ENCODE measurements around the gene XRCC2. TPM values are rescaled to one million over a fixed set of nuclear protein-coding genes. Genes with fewer than 3 reads are reported as not detected.
"Not testable (repeated sequence)": the region's sequence is repeated elsewhere in the genome, so short reads cannot be mapped to it uniquely, and the experiment has no call there.

Gene XRCC2
- total and polyA plus RNA-seq, 2 donors (not counting 1 experiment from before 2014, with no cell fraction given) = 0.66 to 1.5 TPM

DNA sequence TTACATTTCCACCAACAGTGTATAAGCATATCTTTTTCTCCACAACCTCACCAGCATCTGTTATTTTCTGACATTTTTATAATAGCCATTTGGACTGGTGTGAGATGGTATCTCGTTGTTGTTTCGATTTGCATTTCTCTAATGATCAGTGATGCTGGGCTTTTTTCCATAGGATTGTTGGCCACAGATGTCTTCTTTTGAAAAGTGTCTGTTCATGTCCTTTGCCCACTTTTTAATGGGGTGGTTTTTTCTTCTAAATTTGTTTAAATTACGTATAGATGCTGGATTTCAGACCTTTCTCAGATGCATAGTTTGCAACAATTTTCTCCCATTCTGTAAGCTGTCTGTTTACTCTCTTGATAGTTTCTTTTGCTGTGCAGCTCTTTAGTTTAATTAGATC is 28.9 kb downstream of the XRCC2 start:
- Histone ChIP-seq H3K36me3 (replicated peaks in 1 of 2; ENCODE audit: control extremely low read depth in 1 of 2, control insufficient read depth in 1 of 2, extremely low read depth in 1 of 2, insufficient read depth in 2 of 2, low read length in 1 of 2) (no peaks in the 10 kb centered on the region), H3K9me3 (ENCODE audit: control extremely low read depth in 1 of 3, control insufficient read depth in 2 of 3, insufficient read depth in 1 of 3, low read length in 2 of 3) (peaks cover 0 to 4% (median 0%) of the 10 kb centered on the region in 3 donors), H3K4me2 (replicated peaks; ENCODE audit: low read depth, low read length, poor library complexity, severe bottlenecking) (no peak overlapping the region), H3K4me3 (ENCODE audit: control extremely low read depth in 1 of 5, extremely low read depth in 1 of 5, insufficient read depth in 1 of 5, low read depth in 2 of 5, low read length in 4 of 5) (no peak overlapping the region), H3K79me2 (ENCODE audit: control insufficient read depth, insufficient read depth, low read length) (no peaks in the 10 kb centered on the region), H3K27ac (ENCODE audit: low read length in 2 of 2) (no peak overlapping the region), H3K4me1 (ENCODE audit: control insufficient read depth in 2 of 2, insufficient read depth in 2 of 2, low read length in 2 of 2) (no peaks in the 10 kb centered on the region), H4K20me1 (ENCODE audit: control insufficient read depth, insufficient read depth, low read length, poor library complexity, severe bottlenecking) (no peaks in the 10 kb centered on the region), H3K27me3 (replicated peaks in 1 of 4; ENCODE audit: control extremely low read depth in 1 of 4, control insufficient read depth in 3 of 4, insufficient read depth in 4 of 4, low read length in 3 of 4) (no peaks in the 10 kb centered on the region), H2AFZ (ENCODE audit: insufficient read depth, low read depth, low read length, poor library complexity, severe bottlenecking) (no peak overlapping the region), H3K9ac (ENCODE audit: low read length) (no peak overlapping the region)
- Mint-ChIP-seq H3K4me1 (no peaks in the 10 kb centered on the region), H3K27ac (no peak overlapping the region), H3K4me3 (no peak overlapping the region), H3K27me3 (no peaks in the 10 kb centered on the region), H3K9me3 (ENCODE audit: insufficient read depth) (peaks cover 3% of the 10 kb centered on the region)
- DNase-seq (no peak), ATAC-seq (ENCODE audit: low read depth) (no peak)
- intact Hi-C loops (cut with micrococcal nuclease) = no loop called here
- CTCF ChIA-PET = no interaction called here
- TF ChIP-seq EZH2 (IDR thresholded peaks at IDR 0.05; ENCODE audit: borderline replicate concordance, insufficient read depth, low read depth, low read length, poor library complexity, severe bottlenecking) (no peak), CTCF (IDR thresholded peaks at IDR 0.05) (no peak)
- 100% methylated on average over 2 of the region's 3 CpGs for WGBS (ENCODE audit: insufficient coverage)
- POLR2A ChIA-PET = no interaction called here

DNA sequence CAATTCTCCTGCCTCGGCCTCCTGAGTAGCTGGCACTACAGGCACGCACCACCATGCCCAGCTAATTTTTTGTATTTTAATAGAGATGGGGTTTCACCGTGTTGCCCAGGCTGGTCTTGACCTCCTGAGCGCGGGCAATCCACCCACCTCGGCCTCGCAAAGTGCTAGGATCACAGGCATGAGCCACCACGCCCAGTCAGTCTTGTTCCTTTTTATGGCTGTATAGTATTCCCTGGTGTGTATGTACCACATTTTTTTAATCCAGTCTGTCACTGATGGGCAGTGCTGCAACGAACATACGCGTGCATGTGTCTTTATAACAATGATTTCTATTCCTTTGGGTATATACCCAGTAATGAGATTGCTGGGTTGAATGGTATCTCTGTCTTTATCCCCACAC is 29.4 kb downstream of the XRCC2 start:
- H3K4me2 ChIP-seq (replicated peaks; ENCODE audit: low read depth, low read length, poor library complexity, severe bottlenecking); H3K4me1 Mint-ChIP-seq; H3K9ac ChIP-seq (ENCODE audit: low read length); H3K4me1 ChIP-seq (ENCODE audit: control insufficient read depth in 2 of 2, insufficient read depth in 2 of 2, low read length in 2 of 2); H3K9me3 ChIP-seq (ENCODE audit: control extremely low read depth in 1 of 3, control insufficient read depth in 2 of 3, insufficient read depth in 1 of 3, low read length in 2 of 3); H3K4me3 Mint-ChIP-seq; H3K9me3 Mint-ChIP-seq (ENCODE audit: insufficient read depth); POLR2A ChIA-PET; H3K79me2 ChIP-seq (ENCODE audit: control insufficient read depth, insufficient read depth, low read length); H3K27ac Mint-ChIP-seq; ATAC-seq (ENCODE audit: low read depth); H2AFZ ChIP-seq (ENCODE audit: insufficient read depth, low read depth, low read length, poor library complexity, severe bottlenecking); H3K4me3 ChIP-seq (ENCODE audit: control extremely low read depth in 1 of 5, extremely low read depth in 1 of 5, insufficient read depth in 1 of 5, low read depth in 2 of 5, low read length in 4 of 5); H3K27me3 ChIP-seq (replicated peaks in 1 of 4; ENCODE audit: control extremely low read depth in 1 of 4, control insufficient read depth in 3 of 4, insufficient read depth in 4 of 4, low read length in 3 of 4); H3K27ac ChIP-seq (ENCODE audit: low read length in 2 of 2); DNase-seq; H4K20me1 ChIP-seq (ENCODE audit: control insufficient read depth, insufficient read depth, low read length, poor library complexity, severe bottlenecking); CTCF ChIA-PET; H3K27me3 Mint-ChIP-seq; intact Hi-C loops (cut with micrococcal nuclease); H3K36me3 ChIP-seq (replicated peaks in 1 of 2; ENCODE audit: control extremely low read depth in 1 of 2, control insufficient read depth in 1 of 2, extremely low read depth in 1 of 2, insufficient read depth in 2 of 2, low read length in 1 of 2): not testable (repeated sequence)
- WGBS (ENCODE audit: insufficient coverage) = 94% methylated on average over 3 of the region's 11 CpGs

Measured in B cell (primary cell).